ENCODE measurements around the gene FRMD3.

DNA sequence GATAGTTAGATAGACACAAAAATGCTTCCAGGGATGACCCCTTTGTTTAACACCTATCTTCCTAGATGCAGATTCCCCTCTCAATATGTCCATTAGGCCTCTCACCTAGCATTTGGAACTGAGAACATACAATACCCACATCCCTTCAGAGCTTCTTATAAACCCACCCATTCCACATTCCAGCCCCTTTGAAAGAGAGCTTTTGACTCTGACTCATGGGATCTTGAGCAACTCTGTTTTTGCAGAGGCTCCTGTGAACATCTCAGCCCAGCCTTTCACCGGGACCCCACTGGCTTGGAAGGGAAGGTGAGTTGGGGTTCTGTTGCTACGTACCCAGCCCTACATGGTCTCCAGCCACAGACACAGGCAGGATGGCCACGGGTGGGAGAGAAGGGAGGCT lies 195.5 kb downstream of the FRMD3 start:
- TF ChIP-seq MAX (IDR thresholded peaks at IDR 0.05) (no peak), ZBTB7A (IDR thresholded peaks at IDR 0.05; ENCODE audit: low read depth) (no peak), FOXM1 (IDR thresholded peaks at IDR 0.05; ENCODE audit: borderline replicate concordance, low read depth) (no peak), YY1 (IDR thresholded peaks at IDR 0.05; ENCODE audit: low read depth) (no peak), TAF1 (IDR thresholded peaks at IDR 0.05; ENCODE audit: low read depth) (no peak), EP300 (IDR thresholded peaks at IDR 0.05; ENCODE audit: borderline replicate concordance) (no peak), TEAD4 (IDR thresholded peaks at IDR 0.05) (no peak), RAD21 (IDR thresholded peaks at IDR 0.05; ENCODE audit: low read depth) (no peak), CREB1 (IDR thresholded peaks at IDR 0.05; ENCODE audit: low read depth) (no peak), NFIC (IDR thresholded peaks at IDR 0.05) (no peak), TCF12 (IDR thresholded peaks at IDR 0.05; ENCODE audit: low read depth) (no peak)
- TF ChIP-seq, protein P1, sequence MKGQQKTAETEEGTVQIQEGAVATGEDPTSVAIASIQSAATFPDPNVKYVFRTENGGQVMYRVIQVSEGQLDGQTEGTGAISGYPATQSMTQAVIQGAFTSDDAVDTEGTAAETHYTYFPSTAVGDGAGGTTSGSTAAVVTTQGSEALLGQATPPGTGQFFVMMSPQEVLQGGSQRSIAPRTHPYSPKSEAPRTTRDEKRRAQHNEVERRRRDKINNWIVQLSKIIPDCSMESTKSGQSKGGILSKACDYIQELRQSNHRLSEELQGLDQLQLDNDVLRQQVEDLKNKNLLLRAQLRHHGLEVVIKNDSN (IDR thresholded peaks at IDR 0.05) = no peak
- TF ChIP-seq, protein P2, sequence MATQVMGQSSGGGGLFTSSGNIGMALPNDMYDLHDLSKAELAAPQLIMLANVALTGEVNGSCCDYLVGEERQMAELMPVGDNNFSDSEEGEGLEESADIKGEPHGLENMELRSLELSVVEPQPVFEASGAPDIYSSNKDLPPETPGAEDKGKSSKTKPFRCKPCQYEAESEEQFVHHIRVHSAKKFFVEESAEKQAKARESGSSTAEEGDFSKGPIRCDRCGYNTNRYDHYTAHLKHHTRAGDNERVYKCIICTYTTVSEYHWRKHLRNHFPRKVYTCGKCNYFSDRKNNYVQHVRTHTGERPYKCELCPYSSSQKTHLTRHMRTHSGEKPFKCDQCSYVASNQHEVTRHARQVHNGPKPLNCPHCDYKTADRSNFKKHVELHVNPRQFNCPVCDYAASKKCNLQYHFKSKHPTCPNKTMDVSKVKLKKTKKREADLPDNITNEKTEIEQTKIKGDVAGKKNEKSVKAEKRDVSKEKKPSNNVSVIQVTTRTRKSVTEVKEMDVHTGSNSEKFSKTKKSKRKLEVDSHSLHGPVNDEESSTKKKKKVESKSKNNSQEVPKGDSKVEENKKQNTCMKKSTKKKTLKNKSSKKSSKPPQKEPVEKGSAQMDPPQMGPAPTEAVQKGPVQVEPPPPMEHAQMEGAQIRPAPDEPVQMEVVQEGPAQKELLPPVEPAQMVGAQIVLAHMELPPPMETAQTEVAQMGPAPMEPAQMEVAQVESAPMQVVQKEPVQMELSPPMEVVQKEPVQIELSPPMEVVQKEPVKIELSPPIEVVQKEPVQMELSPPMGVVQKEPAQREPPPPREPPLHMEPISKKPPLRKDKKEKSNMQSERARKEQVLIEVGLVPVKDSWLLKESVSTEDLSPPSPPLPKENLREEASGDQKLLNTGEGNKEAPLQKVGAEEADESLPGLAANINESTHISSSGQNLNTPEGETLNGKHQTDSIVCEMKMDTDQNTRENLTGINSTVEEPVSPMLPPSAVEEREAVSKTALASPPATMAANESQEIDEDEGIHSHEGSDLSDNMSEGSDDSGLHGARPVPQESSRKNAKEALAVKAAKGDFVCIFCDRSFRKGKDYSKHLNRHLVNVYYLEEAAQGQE (IDR thresholded peaks at IDR 0.05; ENCODE audit: low read depth) = no peak
